PC-9 (cell line): ENCODE results near the gene CCL22. TPM values are rescaled to one million over a fixed set of nuclear protein-coding genes. Genes with fewer than 3 reads are reported as not detected.
"Not testable (repeated sequence)": the region's sequence is repeated elsewhere in the genome, so short reads cannot be mapped to it uniquely, and the experiment has no call there.

ENCODE experiments used
- BruUV-seq: library from RNA; stranded (reverse); fragments of 400-500 nt; replicated peaks from 2 replicates; lab custom pipeline; 2021; lab: Mats Ljungman, UMichigan
- CTCF ChIA-PET: fragments of 300-600 bp; sonication (Branson Sonifier 250); formaldehyde crosslinking; loops from one replicate; lab custom pipeline; 2022; ENCODE audit warnings: antibody characterized with exemption; lab: Charles Lee
- POLR2A ChIA-PET: fragments of 300-600 bp; sonication (Branson Sonifier 250); formaldehyde crosslinking; loops from one replicate; lab custom pipeline; 2022; ENCODE audit warnings: antibody characterized with exemption; ENCODE audit not compliant: unreplicated experiment; lab: Charles Lee
- DNase-seq, 2 experiments: peaks; one replicate each; pipeline versions ENCODE4 v3.0.0 to v3.0.0-alpha.2; 2015 to 2022; ENCODE audit warnings: mixed read lengths in 1 of 2
- H2AFZ ChIP-seq: fragments of 200-600 bp; sonication (generic); 2 replicates; pipeline ENCODE4 v1.8.1; 2017; ENCODE audit warnings: antibody characterized with exemption
- H3F3A ChIP-seq: fragments of 200-600 bp; sonication (generic); 2 replicates; pipeline ENCODE4 v1.8.1; 2017; ENCODE audit warnings: antibody characterized with exemption, mild to moderate bottlenecking, low read depth; ENCODE audit not compliant: insufficient read depth
- H3K27ac ChIP-seq: fragments of 200-600 bp; sonication (generic); 2 replicates; pipeline ENCODE4 v1.6.1; 2016; ENCODE audit warnings: mixed run types
- H3K27me3 ChIP-seq: fragments of 200-600 bp; sonication (generic); 2 replicates; pipeline ENCODE4 v1.6.1; 2016; ENCODE audit warnings: low read depth, mixed run types; ENCODE audit not compliant: insufficient read depth
- H3K36me3 ChIP-seq: fragments of 200-600 bp; sonication (generic); 2 replicates; pipeline ENCODE4 v1.6.1; 2016; ENCODE audit warnings: low read depth, mixed run types
- H3K4me1 ChIP-seq: fragments of 200-600 bp; sonication (generic); replicated peaks from 2 replicates; pipeline ENCODE4 v1.6.1; 2016; ENCODE audit warnings: mixed run types; ENCODE audit not compliant: insufficient read depth
- H3K4me2 ChIP-seq: fragments of 200-600 bp; sonication (generic); 2 replicates; pipeline ENCODE4 v1.6.1; 2017; ENCODE audit warnings: mixed run types
- H3K4me3 ChIP-seq: fragments of 200-600 bp; sonication (generic); 2 replicates; pipeline ENCODE4 v1.6.1; 2016; ENCODE audit warnings: mixed run types
- H3K79me2 ChIP-seq: fragments of 200-600 bp; sonication (generic); 2 replicates; pipeline ENCODE4 v1.6.1; 2017; ENCODE audit warnings: low read depth, mixed run types
- H3K9me2 ChIP-seq: fragments of 200-600 bp; sonication (generic); 2 replicates; pipeline ENCODE4 v1.8.1; 2017; ENCODE audit warnings: mild to moderate bottlenecking; ENCODE audit not compliant: insufficient read depth
- H3K9me3 ChIP-seq: fragments of 200-600 bp; sonication (generic); 2 replicates; pipeline ENCODE4 v1.8.1; 2016; ENCODE audit warnings: low read depth; ENCODE audit not compliant: insufficient read depth
- H4K20me1 ChIP-seq: fragments of 200-600 bp; sonication (generic); 2 replicates; pipeline ENCODE4 v1.8.1; 2017; ENCODE audit not compliant: insufficient read depth
- CTCF ChIP-seq: fragments of 200-600 bp; sonication (generic); conservative IDR thresholded peaks from 2 replicates; pipeline ENCODE4 v1.6.1; 2017; ENCODE audit warnings: mixed run types, antibody characterized with exemption, mild to moderate bottlenecking, moderate library complexity
- EZH2 ChIP-seq: fragments of 200-600 bp; sonication (generic); IDR thresholded peaks from 2 replicates; pipeline ENCODE4 v1.8.0; 2017; ENCODE audit warnings: antibody characterized with exemption, low read depth
- intact Hi-C: fragments of 100-400 bp; cut with micrococcal nuclease; formaldehyde crosslinking; loops from one replicate; pipeline ENCODE4 v1.10.0; 2022; ENCODE audit not compliant: unreplicated experiment
- total RNA-seq: library from RNA; stranded (reverse); gene quantifications from 2 replicates; pipeline ENCODE4 v1.2.3, GENCODE V29; 2021

CCL22 gene
- total RNA-seq, 1 experiment from 2014 or later, result 0.24 TPM

GRCh38 chr16:57394444-57394843 is 35.9 kb downstream of the CCL22 start:
- peak; percentile 60 to 64 for DNase-seq
- CTCF ChIA-PET, result interaction anchor here (0.7 kb wide), 1 partner anchor 22 kb away, joined by 3 read pairs; no protein-coding TSS in a partner anchor
- POLR2A ChIA-PET, result interaction anchor here (0.5 to 1.0 kb wide), 3 partner anchors 17 to 565 kb away, joined by 3 to 8 read pairs (median 6); partner anchors contain the start of genes CIAPIN1 and COQ9
- Histone ChIP-seq H3K9me2 (no peaks in the 10 kb centered on the region), H3K79me2 (no peaks in the 10 kb centered on the region), H3K27me3 (no peaks in the 10 kb centered on the region), H3K9me3 (no peaks in the 10 kb centered on the region), H3K4me1 (peaks cover 33% of the 10 kb centered on the region), H3F3A (peaks cover 38% of the 10 kb centered on the region), H3K4me3 (no peak overlapping the region), H2AFZ (no peak overlapping the region), H3K36me3 (no peaks in the 10 kb centered on the region), H4K20me1 (no peaks in the 10 kb centered on the region), H3K27ac (no peak overlapping the region), H3K4me2 (peak overlapping the region; percentile 26; the same call in 1 of the 2 replicates)
- TF ChIP-seq EZH2 (no peak), CTCF (no peak)
- no TSS peak for BruUV-seq
- intact Hi-C loops, result loop anchor here (1.0 kb wide), 1 partner anchor 16 kb away; no protein-coding TSS in a partner anchor

- Histone ChIP-seq H3K9me3 (no peaks in the 10 kb centered on the region), H3K27ac (no peak overlapping the region), H3K4me1 (peaks cover 33% of the 10 kb centered on the region), H4K20me1 (no peaks in the 10 kb centered on the region), H2AFZ (no peak overlapping the region), H3K4me2 (no peak overlapping the region), H3K79me2 (no peaks in the 10 kb centered on the region), H3F3A (peaks cover 37% of the 10 kb centered on the region), H3K4me3 (no peak overlapping the region), H3K9me2 (no peaks in the 10 kb centered on the region), H3K27me3 (no peaks in the 10 kb centered on the region), H3K36me3 (no peaks in the 10 kb centered on the region)
- TF ChIP-seq CTCF (no peak), EZH2 (no peak)
- intact Hi-C loops, result no loop called here
- no TSS peak for BruUV-seq
- ChIA-PET CTCF (no interaction called here), POLR2A (interaction anchor here (0.5 to 1.0 kb wide), 2 partner anchors 17 to 52 kb away, joined by 6 to 8 read pairs; partner anchors contain the start of genes CIAPIN1 and COQ9)
- peak in 1 of 2 experiments; percentile 28 for DNase-seq
These were observed 36.4 kb downstream of the CCL22 start for GRCh38 chr16:57395026-57395425.

- ChIA-PET CTCF (no interaction called here), POLR2A (no interaction called here)
- H3K27ac ChIP-seq, result no peak overlapping the region
- BruUV-seq, result no TSS peak
- DNase-seq, result peak in 1 of 2 experiments; percentile 12
- intact Hi-C loops, result no loop called here
- peaks cover 32% of the 10 kb centered on the region for H3K4me1 ChIP-seq
- H3K4me3 ChIP-seq, result no peak overlapping the region
- no peak overlapping the region for H2AFZ ChIP-seq
- H3K9me2 ChIP-seq, result no peaks in the 10 kb centered on the region
- H3F3A ChIP-seq, result peaks cover 32% of the 10 kb centered on the region
- no peaks in the 10 kb centered on the region for H4K20me1 ChIP-seq
- no peak overlapping the region for H3K4me2 ChIP-seq
- H3K27me3 ChIP-seq, result no peaks in the 10 kb centered on the region
- no peaks in the 10 kb centered on the region for H3K79me2 ChIP-seq
- no peaks in the 10 kb centered on the region for H3K9me3 ChIP-seq
- TF ChIP-seq EZH2, result no peak
- TF ChIP-seq CTCF, result no peak
- no peaks in the 10 kb centered on the region for H3K36me3 ChIP-seq
These were observed 38.2 kb downstream of the CCL22 start for GRCh38 chr16:57396786-57397185.

- Histone ChIP-seq H3F3A (peaks cover 26% of the 10 kb centered on the region), H3K4me1 (peaks cover 25% of the 10 kb centered on the region)
- H3K4me3 ChIP-seq, H3K9me2 ChIP-seq, H2AFZ ChIP-seq, intact Hi-C loops, BruUV-seq, H3K27ac ChIP-seq, DNase-seq, H3K9me3 ChIP-seq, H4K20me1 ChIP-seq, H3K79me2 ChIP-seq, CTCF ChIA-PET, H3K36me3 ChIP-seq, POLR2A ChIA-PET, H3K27me3 ChIP-seq, H3K4me2 ChIP-seq: not testable (repeated sequence)
These were observed 38.9 kb downstream of the CCL22 start for GRCh38 chr16:57397493-57397892.
